Subcutaneous adipose tissue (tissue), 4 donors: ENCODE data around the gene HAND2. TPM values are rescaled to one million over a fixed set of nuclear protein-coding genes. Genes with fewer than 3 reads are reported as not detected.

ENCODE experiments used
- CTCF ChIP-seq: fragments of 450-650 bp; IDR thresholded peaks from one replicate; pipeline ENCODE4 v1.5.1; 2016; ENCODE audit warnings: low read depth, mild to moderate bottlenecking, control low read depth, antibody characterized with exemption, moderate library complexity
- total RNA-seq, 4 donors: library from RNA; depleted of rRNA; stranded (reverse); fragments of >200 nt; gene quantifications; one replicate each; pipeline ENCODE4 v1.1.0, GENCODE V29; 2016

Gene HAND2
- 10 to 100 TPM in 1 of 4 donors, 1 to 10 TPM in 3; 1.5 to 12.1 (median 6.2) TPM for total RNA-seq

- no peak for TF ChIP-seq CTCF
Observed at GRCh38 chr4:173529477-173530325, at the start of gene HAND2. Gene HAND2 (minus strand): TSS chr4:173530229. CDS start chr4:173529289, 940 bp downstream.

GRCh38 chr4:173578956-173579355 is 48.9 kb upstream of the HAND2 start:
- TF ChIP-seq CTCF = no peak

- no peak for TF ChIP-seq CTCF
Observed at GRCh38 chr4:173577963-173578362, 47.9 kb upstream of the HAND2 start.

GRCh38 chr4:173575482-173576152 is 45.6 kb upstream of the HAND2 start:
- TF ChIP-seq CTCF = no peak

- TF ChIP-seq CTCF = no peak
Observed at GRCh38 chr4:173573725-173574124, 43.7 kb upstream of the HAND2 start.

GRCh38 chr4:173573286-173573685 is 43.3 kb upstream of the HAND2 start:
- no peak for TF ChIP-seq CTCF

- TF ChIP-seq CTCF = no peak
Observed at GRCh38 chr4:173572493-173573129, 42.6 kb upstream of the HAND2 start.
